HG03378 (cell line): ENCODE measurements around the gene C14orf39.
"Not testable (repeated sequence)": the region's sequence is repeated elsewhere in the genome, so short reads cannot be mapped to it uniquely, and the experiment has no call there.

Experiments
- ATAC-seq: cut with Tn5 transposase; IDR thresholded peaks from one replicate; pipeline ENCODE4 v1.9.1; 2021; ENCODE audit warnings: mild to moderate bottlenecking, moderate library complexity; ENCODE audit not compliant: unreplicated experiment

The C14orf39 gene

GRCh38 chr14:60490270-60490669 lies 4.4 kb upstream of the C14orf39 start:
- no peak for ATAC-seq

GRCh38 chr14:60488175-60488574 lies 2.3 kb upstream of the C14orf39 start:
- no peak for ATAC-seq

GRCh38 chr14:60487211-60487610 lies 1.3 kb upstream of the C14orf39 start:
- no peak for ATAC-seq

- no peak for ATAC-seq
Measured at GRCh38 chr14:60485057-60485597, 736 bp downstream of the C14orf39 start.

GRCh38 chr14:60482743-60483142 lies 3.1 kb downstream of the C14orf39 start:
- ATAC-seq = no peak

- ATAC-seq = not testable (repeated sequence)
Measured at GRCh38 chr14:60480248-60480647, 5.6 kb downstream of the C14orf39 start.

- ATAC-seq = no peak
Measured at GRCh38 chr14:60455875-60456274, 30.0 kb downstream of the C14orf39 start.

GRCh38 chr14:60430276-60430675 lies 55.6 kb downstream of the C14orf39 start:
- ATAC-seq = no peak

- no peak for ATAC-seq
Measured at GRCh38 chr14:60420050-60420449, 65.8 kb downstream of the C14orf39 start.

GRCh38 chr14:60397550-60397949 lies 88.3 kb downstream of the C14orf39 start:
- not testable (repeated sequence) for ATAC-seq

GRCh38 chr14:60396718-60397343 lies 89.0 kb downstream of the C14orf39 start:
- ATAC-seq = no peak
